ENCODE results near the gene TP53RK. TPM values are rescaled to one million over a fixed set of nuclear protein-coding genes. Genes with fewer than 3 reads are reported as not detected.
A peak's percentile ranks its signal among the peaks of the same experiment; 100 is the strongest.

Gene TP53RK
- total and polyA plus RNA-seq, 2 of the 13 experiments (the other 11 are each of a cell fraction or from before 2014, with no cell fraction given), result 12.9 to 25.5 TPM

GRCh38 chr20:46673394-46674252 is 15.6 kb downstream of the TP53RK start (continued):
- no peak for TF ChIP-seq ARID5B (CRISPR knock-in tag; IDR thresholded peaks at IDR 0.05)
- no peak for TF ChIP-seq ZC3H13 (CRISPR knock-in tag; IDR thresholded peaks at IDR 0.05)
- TF ChIP-seq SIX4 (CRISPR knock-in tag; IDR thresholded peaks at IDR 0.05), result no peak
- no peak for TF ChIP-seq TBL1XR1 (IDR thresholded peaks at IDR 0.05; ENCODE audit: borderline replicate concordance, low read length, partially characterized antibody)
- TF ChIP-seq ZNF75D (CRISPR knock-in tag; IDR thresholded peaks at IDR 0.05; ENCODE audit: borderline replicate concordance), result no peak
- peak; percentile 95; the same call in 1 of the 2 replicates for TF ChIP-seq RCOR2 (CRISPR knock-in tag; IDR thresholded peaks at IDR 0.05)
- peak; percentile 77; the same call in 1 of the 2 replicates for TF ChIP-seq ZNF383 (CRISPR knock-in tag; IDR thresholded peaks at IDR 0.05; ENCODE audit: borderline replicate concordance)
- no peak for TF ChIP-seq ZNF362 (CRISPR knock-in tag; IDR thresholded peaks at IDR 0.05; ENCODE audit: borderline replicate concordance)
- TF ChIP-seq ZNF766 (CRISPR knock-in tag; IDR thresholded peaks at IDR 0.05; ENCODE audit: borderline replicate concordance), result no peak
- TF ChIP-seq BORCS8-MEF2B (CRISPR knock-in tag; IDR thresholded peaks at IDR 0.05), result no peak
- peak; percentile 61 for TF ChIP-seq PRPF4 (IDR thresholded peaks at IDR 0.05; ENCODE audit: low read depth, low read length, poor library complexity, severe bottlenecking)
- no peak for TF ChIP-seq NFIC (IDR thresholded peaks at IDR 0.05; ENCODE audit: low read length)
- no peak for TF ChIP-seq ZBTB42 (CRISPR knock-in tag; IDR thresholded peaks at IDR 0.05)
- no peak for TF ChIP-seq TERF1 (CRISPR knock-in tag; IDR thresholded peaks at IDR 0.05)
- TF ChIP-seq HMGXB4 (CRISPR knock-in tag; IDR thresholded peaks at IDR 0.05; ENCODE audit: borderline replicate concordance in 1 of 2, low read depth in 1 of 2), result no peak; a peak in 1 of 4 replicates
- TF ChIP-seq LCORL (IDR thresholded peaks at IDR 0.05), result no peak
- no peak for TF ChIP-seq LCORL (CRISPR knock-in tag; IDR thresholded peaks at IDR 0.05)
- no peak for TF ChIP-seq MED1 (CRISPR knock-in tag; IDR thresholded peaks at IDR 0.05)
- no peak for TF ChIP-seq RFXANK (CRISPR knock-in tag; IDR thresholded peaks at IDR 0.05)
- no peak for TF ChIP-seq ZNF775 (CRISPR knock-in tag; IDR thresholded peaks at IDR 0.05; ENCODE audit: borderline replicate concordance)
- TF ChIP-seq ZNF33B (CRISPR knock-in tag; IDR thresholded peaks at IDR 0.05), result no peak
- TF ChIP-seq GATAD1 (CRISPR knock-in tag; IDR thresholded peaks at IDR 0.05), result no peak

Data from HepG2 (cell line).